NCI-H2107 treated with DMSO at 0.1 percent for 48 hours (cell line): ENCODE measurements around the gene MRPL11.
"Not testable (repeated sequence)": the region's sequence is repeated elsewhere in the genome, so short reads cannot be mapped to it uniquely, and the experiment has no call there.

Experiments used
- DNase-seq: peaks from one replicate; lab custom pipeline; 2025; ENCODE audit not compliant: unreplicated experiment; lab: John Stamatoyannopoulos, UW

Gene MRPL11

DNA sequence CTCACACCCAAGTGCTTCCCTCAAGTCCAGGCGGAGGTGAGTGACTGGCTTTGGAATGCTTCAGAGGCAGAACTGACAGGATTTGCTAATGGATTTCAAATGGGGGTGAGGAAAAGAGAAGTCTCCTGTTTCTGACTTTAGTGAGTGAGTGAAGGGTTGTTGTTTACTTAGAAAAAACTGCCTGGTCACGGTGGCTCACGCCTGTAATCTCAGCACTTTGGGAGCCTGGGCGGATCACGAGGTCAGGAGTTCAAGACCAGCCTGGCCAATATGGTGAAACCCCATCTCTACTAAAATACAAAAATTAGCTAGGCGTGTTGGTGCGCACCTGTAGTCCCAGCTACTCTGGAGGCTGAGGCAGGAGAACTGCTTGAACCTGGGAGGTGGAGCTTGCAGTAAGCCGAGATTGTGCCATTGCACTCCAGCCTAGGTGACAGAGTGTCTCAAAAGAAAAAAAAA, 6.7 kb downstream of the MRPL11 start:
- DNase-seq = not testable (repeated sequence)

DNA sequence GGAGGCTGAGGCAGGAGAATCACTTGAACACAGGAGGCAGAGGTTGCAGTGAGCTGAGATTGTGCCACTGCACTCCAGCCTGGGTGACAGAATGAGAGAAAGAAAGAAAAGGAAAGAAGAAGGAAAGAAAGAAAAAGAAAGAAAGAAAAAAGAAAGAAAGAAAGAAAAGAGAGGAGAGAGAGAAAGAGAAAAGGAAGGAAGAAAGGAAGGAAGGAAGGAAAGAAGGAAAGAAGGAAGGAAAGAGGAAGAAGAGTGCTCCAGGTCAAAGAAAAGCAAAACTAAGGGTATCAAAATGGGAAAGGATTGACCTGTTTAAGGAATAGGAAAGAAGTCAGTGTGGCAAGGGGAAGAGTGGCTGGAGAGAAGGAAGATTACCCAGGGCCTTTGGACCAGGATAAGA, 7.4 kb downstream of the MRPL11 start:
- not testable (repeated sequence) for DNase-seq

DNA sequence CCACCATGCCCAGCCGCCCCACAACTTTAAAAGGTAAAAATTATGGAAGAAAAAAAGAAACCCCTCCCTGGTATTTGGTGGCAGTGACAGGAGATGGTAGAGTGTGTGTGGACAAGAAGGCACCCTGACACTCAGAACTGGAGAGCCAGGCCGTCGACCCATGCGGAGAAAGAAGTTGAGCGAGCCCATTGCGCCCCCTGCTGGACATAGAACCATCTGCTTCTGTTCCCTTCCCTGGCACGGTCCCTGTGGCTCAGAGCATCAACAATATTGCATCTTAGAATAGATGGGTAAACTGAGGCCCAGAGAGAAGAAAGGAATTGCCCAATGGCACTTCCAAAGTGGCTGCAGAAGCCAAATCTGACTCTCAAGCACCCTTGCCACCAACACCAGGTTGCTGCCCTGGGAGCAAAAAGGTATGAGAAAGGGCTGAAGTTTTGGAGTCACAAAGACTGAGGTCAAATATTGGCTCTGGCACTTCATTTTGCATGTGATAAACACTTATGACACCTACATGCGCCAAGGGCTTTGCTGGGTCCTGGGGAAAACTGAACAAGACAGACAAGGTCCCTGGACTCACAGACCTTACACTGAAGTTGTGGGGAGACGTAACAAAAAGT, 8.6 kb downstream of the MRPL11 start:
- DNase-seq = peak; percentile 69

DNA sequence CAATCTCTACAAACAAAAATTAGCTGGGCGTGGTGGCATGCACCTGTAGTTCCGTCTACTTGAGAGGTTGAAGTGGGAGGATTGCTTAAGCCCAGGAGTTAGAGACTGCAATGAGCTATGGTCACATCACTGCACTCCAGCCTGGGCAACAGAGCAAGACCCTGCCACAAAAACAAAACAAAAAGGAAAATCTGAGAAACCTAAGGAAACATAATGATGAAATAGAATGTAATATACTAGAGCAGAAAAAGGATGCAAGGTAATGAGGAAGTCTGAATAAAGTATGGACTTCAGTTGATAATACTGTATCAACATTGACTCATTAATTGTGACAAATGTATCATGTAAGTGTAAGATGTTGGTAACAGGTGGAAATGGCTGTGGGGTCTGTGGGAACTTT, 9.7 kb downstream of the MRPL11 start:
- no peak for DNase-seq

DNA sequence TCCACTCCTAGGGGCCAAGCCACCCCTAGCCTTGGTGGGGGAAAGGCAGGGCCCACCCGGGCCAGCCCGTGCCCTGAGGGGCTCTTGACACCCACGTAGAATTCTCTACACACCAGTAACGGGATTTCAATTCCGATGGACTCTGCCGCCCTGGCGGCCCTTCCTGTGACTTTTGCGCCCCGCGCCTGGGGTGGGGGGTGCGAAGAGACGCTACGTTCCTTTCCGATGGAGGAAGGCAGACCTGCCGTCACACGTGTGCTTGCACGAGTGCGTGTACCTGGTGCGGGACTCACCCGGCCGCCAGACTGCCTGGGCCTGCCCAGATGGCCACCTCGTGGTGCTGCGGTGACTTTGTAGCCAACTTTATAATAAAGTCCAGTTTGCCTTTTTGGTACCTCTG, 12.3 kb downstream of the MRPL11 start:
- no peak for DNase-seq

DNA sequence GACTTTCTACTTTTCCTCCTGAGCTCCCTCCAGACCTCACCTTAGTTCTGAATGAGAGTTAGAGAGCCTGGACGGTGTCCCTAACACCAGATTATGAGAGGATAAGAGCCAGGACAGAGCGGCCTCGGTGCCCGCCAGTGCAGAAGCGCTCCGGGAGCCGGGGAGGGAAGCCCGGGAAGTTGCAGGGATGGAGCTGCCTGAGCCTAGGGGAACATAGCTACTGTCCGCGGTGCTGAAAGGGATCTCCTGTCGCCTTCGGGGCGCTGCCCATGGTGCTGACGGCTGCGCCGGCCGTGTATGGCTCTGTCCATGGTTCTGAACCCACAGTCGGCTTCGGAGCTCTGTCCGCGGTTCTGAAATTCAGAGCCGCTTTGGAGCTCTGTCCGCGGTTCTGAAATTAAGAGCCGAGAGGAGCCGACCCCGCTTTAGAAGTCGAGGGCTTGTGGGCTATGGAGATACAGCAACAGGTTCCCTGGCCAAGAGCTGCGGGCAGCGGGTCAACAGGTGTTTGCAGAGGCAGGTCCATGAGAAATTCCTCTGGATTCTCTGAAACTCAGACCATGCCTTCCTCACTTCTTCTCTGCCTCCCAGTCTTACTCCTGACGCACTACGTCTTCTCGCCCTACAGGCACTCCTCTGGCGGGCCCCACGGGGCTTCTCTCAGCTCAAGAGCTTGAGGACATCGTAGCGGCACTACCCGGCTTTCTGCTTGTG, 17.0 kb downstream of the MRPL11 start:
- DNase-seq = no peak

DNA sequence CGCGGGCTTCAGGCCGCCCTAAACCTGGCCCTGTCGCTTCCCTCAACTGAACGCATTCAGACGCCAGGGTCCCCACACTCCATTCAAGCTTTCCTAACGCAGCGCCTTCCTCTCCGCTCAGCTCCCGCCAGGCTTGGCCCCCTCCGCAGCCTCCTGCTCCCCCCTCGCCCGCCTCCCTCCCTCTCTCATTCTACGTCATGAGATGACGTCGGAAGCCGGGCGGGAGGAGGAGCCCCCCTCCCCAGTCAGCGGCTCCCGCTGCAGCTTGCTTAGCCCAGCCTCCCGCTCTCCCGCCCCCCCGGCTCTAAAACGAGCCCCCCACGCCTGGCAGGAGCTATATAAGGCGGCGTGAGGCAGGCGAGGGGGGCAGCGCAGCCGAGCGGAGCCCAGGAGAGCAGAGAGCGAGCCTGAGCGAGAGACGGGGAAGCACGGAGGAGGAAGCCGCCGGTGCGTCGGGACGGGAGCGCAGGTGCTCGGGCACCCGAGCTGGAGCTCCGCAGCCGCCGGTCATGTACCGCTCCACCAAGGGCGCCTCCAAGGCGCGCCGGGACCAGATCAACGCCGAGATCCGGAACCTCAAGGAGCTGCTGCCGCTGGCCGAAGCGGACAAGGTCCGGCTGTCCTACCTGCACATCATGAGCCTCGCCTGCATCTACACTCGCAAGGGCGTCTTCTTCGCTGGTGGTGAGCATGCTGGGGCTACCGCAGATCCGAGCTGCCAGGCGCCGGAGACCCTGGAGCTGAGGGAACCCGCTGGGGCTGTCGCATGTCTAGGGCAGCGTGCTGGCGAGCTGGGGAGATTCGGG, 17.8 kb downstream of the MRPL11 start, which contains the start of gene NPAS4:
Gene NPAS4 (plus strand): TSS at position 365 of the 806 bp plus-strand sequence. CDS start 145 bp downstream, at position 510.
- DNase-seq = peak; percentile 58

DNA sequence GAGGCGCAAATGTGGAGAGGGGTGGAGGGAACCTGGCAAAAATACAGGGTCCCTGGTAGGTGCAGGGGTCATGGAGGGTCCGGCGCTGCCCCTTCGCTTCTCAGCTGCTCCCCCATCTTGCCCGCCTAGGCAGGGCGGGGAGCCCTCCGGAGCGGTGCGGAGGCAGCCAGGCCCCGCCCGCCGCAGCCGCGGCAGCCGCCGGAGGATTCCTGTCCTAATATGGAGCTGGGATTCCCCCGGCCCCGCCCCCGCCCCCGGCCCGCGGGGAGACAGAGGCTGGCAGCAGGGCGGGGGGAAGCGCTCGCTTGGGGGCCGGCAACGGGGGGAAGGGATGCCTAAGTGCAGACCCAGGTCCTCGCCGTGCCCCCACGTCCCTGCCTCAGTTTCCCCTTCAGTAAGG, 18.8 kb downstream of the MRPL11 start:
- DNase-seq = no peak

DNA sequence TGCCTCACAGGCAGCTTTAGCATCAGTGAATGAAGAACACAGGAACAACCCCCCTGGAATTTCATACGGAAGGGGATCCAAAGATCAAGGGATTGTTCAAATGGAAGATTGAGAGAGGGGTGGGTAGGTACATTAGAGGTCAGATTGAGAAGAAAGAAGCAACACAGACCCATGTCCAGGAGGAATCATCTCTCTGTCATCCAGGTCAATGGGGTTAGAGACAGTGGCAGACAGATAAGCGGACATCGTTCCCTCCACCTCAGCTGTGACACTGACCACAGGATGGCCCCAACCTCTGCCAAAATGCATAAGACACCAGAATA, 19.7 kb downstream of the MRPL11 start:
- DNase-seq = no peak

DNA sequence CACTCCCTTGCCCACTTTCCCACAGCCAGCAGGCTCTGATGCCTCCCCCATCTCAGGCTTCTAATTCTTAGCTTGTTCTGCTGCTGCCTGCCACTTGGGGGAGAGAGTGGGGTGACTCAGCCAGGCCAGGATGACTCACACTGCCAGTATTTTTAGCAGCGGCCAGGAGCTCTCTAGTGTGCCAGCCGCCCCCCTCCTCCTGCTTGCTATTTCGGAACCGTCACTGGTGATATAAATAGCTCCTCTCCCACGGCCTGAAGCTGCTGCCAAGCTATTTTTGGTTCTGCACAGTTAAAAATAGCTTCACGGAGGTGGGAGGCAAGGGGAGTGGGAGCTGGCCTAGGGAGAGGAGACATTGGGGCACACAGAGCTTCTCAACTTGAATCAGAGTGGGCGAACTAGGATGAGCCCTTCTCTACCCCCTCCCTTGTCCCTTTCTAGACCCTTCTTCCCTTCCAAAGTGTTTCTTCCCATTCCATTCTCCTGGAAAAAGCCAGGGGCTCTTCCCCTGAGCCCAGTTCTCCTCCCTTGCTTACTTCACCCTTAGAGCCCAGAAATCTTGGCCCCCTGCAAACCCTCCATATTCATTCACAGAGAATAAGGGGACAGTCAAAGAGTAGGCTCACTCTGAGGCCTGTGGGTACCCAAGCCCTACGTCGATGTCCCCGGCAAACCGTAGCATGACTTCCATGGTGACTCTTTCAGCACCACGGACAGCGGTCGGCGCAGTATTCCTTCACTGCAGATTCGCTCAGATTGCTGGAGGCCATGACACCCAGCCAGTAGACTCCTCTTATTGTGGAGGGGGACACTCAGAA, 20.3 kb downstream of the MRPL11 start:
- DNase-seq = peak; percentile 68

DNA sequence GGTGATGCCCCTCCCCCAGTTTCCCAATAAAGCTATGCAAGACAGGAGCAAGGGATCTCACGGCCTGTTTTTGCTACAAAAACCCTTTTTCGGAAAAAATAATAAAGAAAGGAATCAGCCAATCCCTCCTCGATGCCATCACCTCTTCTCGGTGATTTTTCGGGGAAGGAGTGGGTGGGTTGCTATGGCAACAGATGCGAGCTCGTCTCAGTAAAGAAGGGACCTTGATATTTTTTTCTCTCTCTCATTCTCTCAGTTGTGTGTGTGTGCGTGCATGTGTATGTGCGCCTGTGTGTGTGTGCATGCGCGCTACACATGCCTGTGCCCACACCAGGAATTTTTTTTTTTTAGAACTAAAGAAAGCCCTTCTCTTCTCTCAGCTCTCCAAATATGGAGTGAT, 21.6 kb downstream of the MRPL11 start:
- DNase-seq = no peak

DNA sequence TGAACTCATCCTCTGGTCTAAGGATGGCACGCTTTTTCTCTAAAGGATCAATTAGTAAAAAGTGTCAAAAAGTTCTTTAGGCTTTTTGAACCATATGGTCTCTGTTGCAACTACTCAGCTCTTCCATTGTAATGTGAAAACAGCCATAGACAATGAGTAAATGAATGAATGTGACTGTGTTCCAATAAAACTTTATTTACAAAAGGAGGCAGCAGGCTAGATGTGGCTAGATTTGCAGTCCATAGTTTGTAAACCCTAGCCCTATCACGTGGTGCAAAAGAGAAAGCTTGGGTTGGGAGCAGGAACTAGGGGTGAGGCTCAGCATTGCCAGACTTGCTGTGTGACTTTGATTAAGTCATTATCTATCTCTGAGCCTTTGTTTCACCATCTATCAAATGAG, 23.2 kb downstream of the MRPL11 start:
- DNase-seq = no peak

DNA sequence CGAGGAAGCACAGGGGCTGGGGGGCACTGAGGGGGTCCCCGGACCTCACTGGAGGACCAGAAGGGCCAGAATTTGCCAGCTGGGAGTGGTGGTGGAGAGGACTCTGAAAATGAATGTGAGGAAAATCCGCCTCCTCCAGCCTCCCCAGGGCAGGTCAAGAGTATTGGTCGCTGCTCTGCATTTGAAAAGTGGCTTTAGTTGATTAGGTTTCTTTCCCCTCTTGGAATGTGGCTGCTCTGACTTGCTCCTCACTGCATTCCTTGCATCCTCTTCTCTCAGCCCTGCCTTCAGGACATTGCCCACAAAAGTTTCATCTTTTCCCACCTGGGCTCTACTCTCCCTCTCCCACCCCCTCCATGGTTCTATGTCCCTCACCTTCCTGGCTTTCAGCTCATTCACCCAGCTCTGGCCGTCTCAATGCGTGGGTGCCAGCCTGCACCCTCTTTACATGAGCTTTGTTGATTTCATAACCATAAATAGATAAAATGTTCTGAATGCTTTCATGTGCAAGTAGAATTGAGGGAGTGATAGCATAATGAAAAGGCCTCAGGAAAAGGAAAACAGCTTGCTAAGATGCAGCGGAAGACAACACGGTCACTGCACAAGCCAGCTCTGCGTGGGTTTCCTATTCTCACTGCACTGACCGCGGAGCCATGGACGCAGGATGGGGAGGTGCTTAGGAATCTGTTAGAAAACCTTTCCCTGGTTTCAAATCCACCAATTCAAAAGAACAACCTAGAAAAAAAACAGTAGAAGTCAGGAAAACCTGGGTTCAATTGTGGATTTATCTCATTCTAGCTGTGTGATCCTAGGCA, 24.3 kb downstream of the MRPL11 start:
- DNase-seq = no peak

DNA sequence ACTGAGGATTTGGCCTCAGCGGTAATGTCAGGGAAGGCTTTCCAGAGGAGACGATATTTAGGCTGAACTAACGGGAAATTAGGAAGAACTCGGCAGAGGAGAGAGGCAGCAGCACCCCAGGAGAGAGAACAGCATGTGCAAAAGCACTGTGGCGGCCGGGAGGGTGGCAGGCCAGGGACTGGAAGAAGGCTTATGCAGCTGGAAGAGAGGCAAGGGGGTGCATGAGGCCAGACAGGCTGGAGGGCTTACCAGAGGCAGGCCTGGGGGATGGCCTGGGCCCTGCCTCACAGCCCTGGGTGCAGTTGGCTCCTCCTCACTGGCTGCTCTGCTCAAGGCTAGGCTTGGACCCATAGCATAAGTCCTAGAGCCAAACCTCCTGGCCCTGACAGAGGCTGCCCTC, 25.5 kb downstream of the MRPL11 start:
- no peak for DNase-seq

DNA sequence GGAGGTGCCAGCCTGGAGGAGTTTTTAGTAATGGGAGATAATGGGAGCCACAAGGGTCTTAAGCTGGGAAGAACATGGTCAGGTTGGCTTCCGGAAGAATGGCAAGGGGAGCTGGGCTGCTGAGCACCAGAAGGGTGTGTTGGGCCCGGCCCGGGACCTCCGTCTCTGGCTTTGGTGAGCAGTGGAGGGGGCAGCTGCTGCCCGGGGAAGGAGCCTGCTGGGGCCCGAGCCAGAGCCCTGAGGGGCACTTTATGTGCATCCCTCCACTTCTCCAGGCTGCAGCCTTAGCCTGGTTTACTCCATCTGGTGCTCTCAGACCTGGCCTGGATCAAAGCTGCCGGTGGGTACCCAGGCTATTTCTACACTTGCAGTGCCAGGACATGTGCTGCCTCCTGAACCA, 26.5 kb downstream of the MRPL11 start:
- DNase-seq = no peak

DNA sequence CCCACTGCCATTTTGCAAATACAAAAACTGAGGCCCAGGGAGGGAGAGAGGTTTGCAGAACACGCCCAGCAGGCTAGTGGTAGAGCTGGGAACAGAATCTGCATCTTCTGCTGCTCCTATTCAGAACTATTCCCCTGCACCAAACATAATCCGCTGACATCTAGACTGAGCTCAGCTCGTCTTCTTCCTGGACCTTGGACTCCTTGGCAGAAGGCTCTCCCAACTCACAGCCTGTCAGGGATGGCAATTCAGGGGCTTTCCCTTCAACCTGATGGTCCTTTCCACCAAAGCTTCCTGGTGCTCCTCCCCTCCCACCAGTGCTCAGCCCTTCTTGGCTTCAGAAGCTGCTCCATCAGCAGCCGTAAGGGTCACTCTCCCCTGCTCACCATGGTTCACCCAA, 27.3 kb downstream of the MRPL11 start:
- no peak for DNase-seq

DNA sequence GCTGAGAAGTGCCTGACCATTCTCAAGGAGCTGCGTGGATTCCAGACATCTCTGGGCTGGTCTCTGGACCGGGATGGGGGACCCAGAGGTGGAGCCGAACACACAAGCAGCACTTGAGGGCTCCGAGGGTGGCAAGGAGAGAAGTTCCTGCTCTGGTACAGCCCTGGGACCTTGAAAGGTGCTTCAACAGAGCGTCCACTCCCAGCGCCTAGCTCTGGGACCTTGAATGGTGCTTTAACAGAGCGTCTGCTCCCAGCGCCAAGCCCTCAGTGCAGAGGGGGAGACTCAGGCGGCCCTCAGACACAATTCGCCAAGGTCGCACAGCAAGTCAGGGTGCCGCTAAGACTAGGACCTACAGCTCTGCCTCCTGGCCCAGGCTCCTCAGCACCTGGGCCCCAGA, 28.5 kb downstream of the MRPL11 start:
- DNase-seq = no peak

DNA sequence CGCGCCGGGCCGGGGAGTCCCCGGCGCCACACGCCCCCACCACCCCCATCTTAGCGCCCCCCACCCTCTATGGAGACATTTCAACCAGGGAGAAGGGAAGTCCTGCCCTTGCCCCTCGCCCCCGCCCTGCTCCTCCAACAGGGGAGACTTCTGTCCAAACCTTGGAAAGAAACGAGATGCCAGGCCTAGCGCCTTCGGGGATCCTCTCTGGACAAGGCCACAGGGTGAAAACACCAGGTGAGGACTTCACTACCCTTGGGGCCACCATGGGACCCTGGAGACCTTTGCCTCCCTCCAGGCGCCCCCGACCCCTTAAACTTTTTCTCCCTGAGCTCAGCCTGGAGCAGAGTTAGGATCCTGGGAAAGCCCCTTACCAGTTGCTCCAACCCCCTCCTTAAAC, 29.4 kb downstream of the MRPL11 start:
- no peak for DNase-seq

DNA sequence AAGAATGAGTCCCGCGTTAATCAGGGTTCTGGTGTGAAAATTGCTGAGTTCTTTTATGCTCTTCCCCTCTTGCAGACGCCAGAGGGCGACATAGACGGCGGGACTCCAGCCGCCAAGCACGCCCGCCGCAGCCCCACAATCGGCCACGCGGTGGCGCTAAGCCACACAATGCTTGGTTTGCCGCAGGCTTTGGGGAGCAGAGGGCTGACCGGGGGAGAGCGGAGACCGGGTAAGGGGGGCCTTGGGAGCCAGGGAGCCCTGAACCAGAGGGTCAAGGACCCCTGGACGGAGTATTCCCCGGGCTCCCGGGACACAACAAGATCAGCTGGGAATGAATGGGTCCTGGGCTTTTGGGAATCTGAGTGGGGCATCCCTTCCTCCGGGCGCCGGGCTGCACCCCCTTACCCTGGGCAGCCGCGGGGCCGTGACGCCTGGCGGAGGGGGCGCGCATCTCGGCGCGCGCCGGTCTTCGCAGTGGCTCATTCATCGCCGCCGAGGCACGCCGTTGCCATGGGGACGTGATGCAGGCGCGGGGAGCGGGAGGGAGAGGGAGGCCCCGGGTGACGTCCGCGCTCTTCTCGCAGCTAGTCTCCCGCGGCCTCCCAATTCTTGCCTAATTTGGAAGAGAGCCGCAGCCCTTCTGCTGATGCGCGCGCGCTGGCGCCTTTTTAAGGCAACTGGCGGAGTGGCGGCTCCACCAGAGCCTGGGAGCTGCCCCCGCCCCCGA, 30.0 kb downstream of the MRPL11 start:
- DNase-seq = peak; percentile 65

DNA sequence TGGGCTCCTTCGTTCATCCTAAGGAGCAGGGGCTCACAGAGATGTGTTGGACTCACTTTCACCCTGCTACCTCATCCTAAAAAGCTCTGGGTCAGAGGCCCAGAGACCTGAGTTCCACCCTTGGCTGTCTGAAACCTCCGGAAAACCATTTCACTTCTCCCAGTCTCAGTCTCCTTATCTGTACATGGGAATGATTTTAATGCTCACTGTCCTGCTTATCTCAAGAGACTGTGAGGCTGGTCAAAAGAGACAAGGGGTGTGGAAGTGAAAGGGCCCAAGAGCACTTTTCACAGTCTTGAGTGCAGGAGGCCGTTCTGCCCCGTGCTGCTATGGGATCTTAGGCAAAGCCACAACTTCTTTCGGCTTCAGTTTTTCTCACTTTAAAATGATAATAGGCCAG, 31.0 kb downstream of the MRPL11 start:
- no peak for DNase-seq
